Bronchial epithelial cell (primary cell): ENCODE data around the gene HOXD3. TPM values are rescaled to one million over a fixed set of nuclear protein-coding genes. Genes with fewer than 3 reads are reported as not detected.

Experiments used
- DNase-seq: peaks from one replicate; pipeline ENCODE4 v3.0.0-alpha.2; 2010; ENCODE audit warnings: low read depth
- FAIRE-seq: peaks from 2 replicates; lab custom pipeline; 2011; peaks lifted over from hg19 to GRCh38; lab: Jason Lieb, UNC
- H3K27me3 ChIP-seq: 2 replicates; pipeline ENCODE4 v1.5.1; 2011; ENCODE audit warnings: low read length; ENCODE audit not compliant: control insufficient read depth, insufficient read depth
- H3K36me3 ChIP-seq: 2 replicates; pipeline ENCODE4 v1.5.1; 2011; ENCODE audit warnings: low read length; ENCODE audit not compliant: control insufficient read depth, insufficient read depth
- H3K4me3 ChIP-seq: 2 replicates; pipeline ENCODE4 v1.5.1; 2011; ENCODE audit warnings: mild to moderate bottlenecking, low read depth, low read length, control low read depth
- CTCF ChIP-seq: IDR thresholded peaks from 2 replicates; pipeline ENCODE4 v1.5.1; 2011; ENCODE audit warnings: mild to moderate bottlenecking, moderate library complexity, low read length, control low read depth, inconsistent platforms; ENCODE audit not compliant: insufficient read depth, severe bottlenecking
- total RNA-seq: library from RNA; depleted of rRNA; stranded (reverse); fragments of >200 nt; gene quantifications from 2 replicates; pipeline ENCODE4 v1.2.1, GENCODE V29; 2014

Gene HOXD3
- total RNA-seq, 1 donor from 2014 or later, result not detected

DNA sequence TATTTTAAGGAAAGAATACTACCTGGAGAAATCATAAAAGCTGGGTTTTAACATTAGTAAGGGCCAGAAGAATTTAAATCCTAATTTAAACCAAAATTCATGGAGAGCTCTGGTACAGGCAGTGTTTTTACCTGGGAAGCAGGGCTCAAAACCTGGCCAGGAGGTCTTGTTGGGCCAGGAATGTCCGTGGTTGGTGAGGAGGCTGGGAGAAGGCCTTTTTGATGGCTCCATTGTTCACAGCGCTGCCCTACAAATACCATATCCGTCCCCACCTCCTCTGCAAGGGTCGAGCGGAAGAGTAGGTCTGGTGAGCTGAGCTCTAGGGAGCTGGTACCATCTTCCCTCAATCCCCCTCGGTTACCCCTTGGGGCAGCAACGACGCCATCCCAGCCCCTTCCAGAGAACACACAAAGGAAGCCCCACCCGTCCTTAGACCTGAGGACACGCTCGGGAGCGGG lies 20.5 kb downstream of the HOXD3 start:
- DNase-seq (no peak), FAIRE-seq (no peak)
- H3K36me3 ChIP-seq, result no peaks in the 10 kb centered on the region
- H3K27me3 ChIP-seq, result peaks cover 59% of the 10 kb centered on the region
- H3K4me3 ChIP-seq, result no peak overlapping the region
- TF ChIP-seq CTCF, result no peak

DNA sequence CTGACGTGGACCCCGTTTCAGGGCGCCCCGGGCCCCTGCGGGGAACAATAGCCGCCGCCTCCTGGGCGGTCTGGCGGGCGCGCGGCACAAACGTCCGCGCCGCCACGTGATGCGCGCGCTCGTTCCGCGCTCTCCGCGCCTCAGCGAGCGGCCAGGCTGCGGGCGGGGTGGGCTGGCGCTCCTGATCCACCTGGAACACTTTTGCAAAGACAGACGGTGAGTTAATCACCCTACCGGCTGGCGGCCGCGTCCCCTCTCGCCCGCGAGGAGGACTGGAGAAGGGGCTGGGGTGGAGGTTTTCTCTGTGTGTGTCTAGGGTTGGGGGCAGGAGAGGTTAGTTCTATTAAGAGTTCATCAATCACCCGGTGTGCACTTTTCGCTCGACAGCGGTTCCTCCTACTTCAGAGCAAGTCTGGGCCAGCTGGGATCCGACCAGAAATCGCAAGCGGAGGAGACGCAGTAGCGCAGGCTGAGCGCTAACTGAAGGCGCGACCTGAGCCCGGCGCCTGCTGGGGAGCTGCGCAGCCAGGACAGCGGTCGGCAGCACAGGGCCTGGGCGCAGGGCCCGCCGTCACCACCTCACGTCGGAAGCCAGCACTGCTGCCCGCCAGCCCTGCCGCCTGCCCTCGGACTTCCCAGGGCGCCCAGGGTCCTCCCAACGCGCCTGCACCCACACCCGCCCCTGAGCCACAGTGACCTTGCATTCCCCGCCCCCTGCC lies 21.1 kb downstream of the HOXD3 start:
- Histone ChIP-seq H3K36me3 (no peaks in the 10 kb centered on the region), H3K27me3 (peaks cover 57% of the 10 kb centered on the region), H3K4me3 (peak overlapping the region; percentile 17)
- no peak for TF ChIP-seq CTCF
- DNase-seq (peak; percentile 60), FAIRE-seq (no peak)

DNA sequence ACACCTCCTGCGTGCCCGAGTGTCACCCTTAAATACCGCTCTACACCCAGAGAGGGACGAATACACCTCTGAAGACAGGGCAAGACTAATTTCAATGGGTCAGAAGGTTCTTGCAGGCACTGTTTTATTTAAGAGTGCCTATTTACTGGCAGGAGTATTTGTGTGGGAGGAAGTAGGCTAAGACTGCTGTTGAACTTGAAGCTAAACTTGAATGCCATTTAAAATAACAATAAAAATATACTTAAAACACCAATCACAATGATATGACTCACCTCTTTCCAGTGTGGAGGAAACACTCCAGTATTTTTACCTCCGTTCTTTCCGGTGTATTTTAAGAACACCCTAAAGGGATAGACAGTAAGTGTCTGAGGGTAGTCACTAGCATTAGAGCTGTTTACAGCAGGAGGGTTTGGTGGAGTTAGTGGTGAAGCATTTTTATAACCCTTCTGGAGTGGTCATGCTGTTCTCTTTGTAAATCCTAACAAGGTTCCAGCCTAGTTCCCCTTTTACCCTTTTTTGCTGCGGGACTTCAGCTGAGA lies 21.7 kb downstream of the HOXD3 start:
- DNase-seq, result peak; percentile 8
- H3K4me3 ChIP-seq, result peak overlapping the region; percentile 17
- no peaks in the 10 kb centered on the region for H3K36me3 ChIP-seq
- no peak for FAIRE-seq
- no peak for TF ChIP-seq CTCF
- peaks cover 54% of the 10 kb centered on the region for H3K27me3 ChIP-seq

GRCh38 chr2:176181551-176181950 lies 24.4 kb downstream of the HOXD3 start:
- H3K27me3 ChIP-seq, result peaks cover 38% of the 10 kb centered on the region
- no peak overlapping the region for H3K4me3 ChIP-seq
- no peak for TF ChIP-seq CTCF
- no peak for DNase-seq
- H3K36me3 ChIP-seq, result no peaks in the 10 kb centered on the region
- no peak for FAIRE-seq

GRCh38 chr2:176182671-176183070 lies 25.6 kb downstream of the HOXD3 start:
- Histone ChIP-seq H3K36me3 (no peaks in the 10 kb centered on the region), H3K27me3 (peaks cover 37% of the 10 kb centered on the region), H3K4me3 (no peak overlapping the region)
- DNase-seq (no peak), FAIRE-seq (peak; percentile 79)
- no peak for TF ChIP-seq CTCF
